Ovary (tissue), 3 donors: ENCODE results near the gene GPRIN3.

Source experiments
- CTCF ChIP-seq, 3 donors: fragments of 450-650 bp in 2 of 3; fragments of 200-600 bp in 1 of 3; IDR thresholded peaks; one replicate each; pipeline versions ENCODE4 v1.5.1 to v1.8.0; 2016 to 2022; ENCODE audit warnings: antibody characterized with exemption in 3 of 3, mild to moderate bottlenecking in 1 of 3
- EP300 ChIP-seq: sonication (generic); formaldehyde crosslinking; IDR thresholded peaks from one replicate; pipeline ENCODE4 v1.6.1; 2017; ENCODE audit warnings: antibody characterized with exemption
- POLR2A ChIP-seq: fragments of 450-650 bp; IDR thresholded peaks from one replicate; pipeline ENCODE4 v1.6.1; 2017; ENCODE audit warnings: antibody characterized with exemption, mild to moderate bottlenecking, moderate library complexity
- donor health status: DM: no; HTN: no; CAD: no.

- TF ChIP-seq POLR2A (no peak), EP300 (no peak), CTCF (IDR thresholded peaks at IDR 0.05) (no peak)
Observed at GRCh38 chr4:89270792-89271191, 36.8 kb downstream of the GPRIN3 start.
